ENCODE results near the gene SCFD2.

DNA sequence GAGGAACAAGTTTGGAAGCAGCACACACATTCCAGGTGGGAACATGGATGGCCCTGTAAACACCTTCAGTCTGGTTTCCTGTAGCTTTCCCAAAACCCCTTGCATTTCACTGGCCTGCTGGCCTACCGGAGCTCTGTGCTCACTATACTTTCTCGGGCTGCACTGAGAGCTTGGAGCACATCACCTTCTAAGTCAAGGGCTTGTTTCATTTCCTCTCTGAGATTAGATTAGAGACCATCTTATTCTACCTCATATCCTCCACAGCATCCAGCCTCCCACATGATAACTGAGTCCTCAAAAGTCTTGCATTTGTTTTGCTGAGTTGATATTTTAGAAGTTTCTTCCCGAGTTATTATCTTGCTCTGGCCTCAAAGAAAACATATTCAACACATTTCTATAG is 356.0 kb downstream of the SCFD2 start:
- TF ChIP-seq, protein P1, sequence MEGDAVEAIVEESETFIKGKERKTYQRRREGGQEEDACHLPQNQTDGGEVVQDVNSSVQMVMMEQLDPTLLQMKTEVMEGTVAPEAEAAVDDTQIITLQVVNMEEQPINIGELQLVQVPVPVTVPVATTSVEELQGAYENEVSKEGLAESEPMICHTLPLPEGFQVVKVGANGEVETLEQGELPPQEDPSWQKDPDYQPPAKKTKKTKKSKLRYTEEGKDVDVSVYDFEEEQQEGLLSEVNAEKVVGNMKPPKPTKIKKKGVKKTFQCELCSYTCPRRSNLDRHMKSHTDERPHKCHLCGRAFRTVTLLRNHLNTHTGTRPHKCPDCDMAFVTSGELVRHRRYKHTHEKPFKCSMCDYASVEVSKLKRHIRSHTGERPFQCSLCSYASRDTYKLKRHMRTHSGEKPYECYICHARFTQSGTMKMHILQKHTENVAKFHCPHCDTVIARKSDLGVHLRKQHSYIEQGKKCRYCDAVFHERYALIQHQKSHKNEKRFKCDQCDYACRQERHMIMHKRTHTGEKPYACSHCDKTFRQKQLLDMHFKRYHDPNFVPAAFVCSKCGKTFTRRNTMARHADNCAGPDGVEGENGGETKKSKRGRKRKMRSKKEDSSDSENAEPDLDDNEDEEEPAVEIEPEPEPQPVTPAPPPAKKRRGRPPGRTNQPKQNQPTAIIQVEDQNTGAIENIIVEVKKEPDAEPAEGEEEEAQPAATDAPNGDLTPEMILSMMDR (IDR thresholded peaks at IDR 0.05) = no peak
- no peak for TF ChIP-seq POLR2A (IDR thresholded peaks at IDR 0.05)
